ENCODE measurements around the gene SFN. TPM values are rescaled to one million over a fixed set of nuclear protein-coding genes. Genes with fewer than 3 reads are reported as not detected.
A peak's percentile ranks its signal among the peaks of the same experiment; 100 is the strongest.
"Not testable (repeated sequence)": the region's sequence is repeated elsewhere in the genome, so short reads cannot be mapped to it uniquely, and the experiment has no call there.

Gene SFN
- total RNA-seq, 1 donor: 0.52 TPM

GRCh38 chr1:26877326-26877725 is 14.4 kb downstream of the SFN start:
- Histone ChIP-seq H3K4me1 (ENCODE audit: insufficient read depth, low read length) (no peaks in the 10 kb centered on the region), H3K4me3 (ENCODE audit: low read length) (no peak overlapping the region), H3K9me3 (ENCODE audit: low read depth, low read length) (no peaks in the 10 kb centered on the region), H3K27me3 (ENCODE audit: insufficient read depth, low read length) (no peaks in the 10 kb centered on the region)

GRCh38 chr1:26879793-26880192 is 16.8 kb downstream of the SFN start:
- Histone ChIP-seq H3K4me3 (ENCODE audit: low read length) (no peak overlapping the region), H3K27me3 (ENCODE audit: insufficient read depth, low read length) (no peaks in the 10 kb centered on the region), H3K9me3 (ENCODE audit: low read depth, low read length) (no peaks in the 10 kb centered on the region), H3K4me1 (ENCODE audit: insufficient read depth, low read length) (no peaks in the 10 kb centered on the region)

GRCh38 chr1:26881611-26882010 is 18.7 kb downstream of the SFN start:
- H3K27me3 ChIP-seq (ENCODE audit: insufficient read depth, low read length); H3K4me3 ChIP-seq (ENCODE audit: low read length); H3K4me1 ChIP-seq (ENCODE audit: insufficient read depth, low read length); H3K9me3 ChIP-seq (ENCODE audit: low read depth, low read length): not testable (repeated sequence)

GRCh38 chr1:26882696-26883463 is 19.9 kb downstream of the SFN start:
- no peaks in the 10 kb centered on the region for H3K4me1 ChIP-seq (ENCODE audit: insufficient read depth, low read length)
- no peak overlapping the region for H3K4me3 ChIP-seq (ENCODE audit: low read length)
- H3K9me3 ChIP-seq (ENCODE audit: low read depth, low read length): no peaks in the 10 kb centered on the region
- H3K27me3 ChIP-seq (ENCODE audit: insufficient read depth, low read length): no peaks in the 10 kb centered on the region

GRCh38 chr1:26887125-26887524 is 24.2 kb downstream of the SFN start:
- Histone ChIP-seq H3K27me3 (ENCODE audit: insufficient read depth, low read length) (no peaks in the 10 kb centered on the region), H3K4me1 (ENCODE audit: insufficient read depth, low read length) (peaks cover 21% of the 10 kb centered on the region), H3K9me3 (ENCODE audit: low read depth, low read length) (no peaks in the 10 kb centered on the region), H3K4me3 (ENCODE audit: low read length) (no peak overlapping the region)

- H3K9me3 ChIP-seq (ENCODE audit: low read depth, low read length): no peaks in the 10 kb centered on the region
- H3K4me3 ChIP-seq (ENCODE audit: low read length): no peak overlapping the region
- H3K27me3 ChIP-seq (ENCODE audit: insufficient read depth, low read length): no peaks in the 10 kb centered on the region
- H3K4me1 ChIP-seq (ENCODE audit: insufficient read depth, low read length): peaks cover 21% of the 10 kb centered on the region
Measured at GRCh38 chr1:26888231-26888630, 25.3 kb downstream of the SFN start.

- H3K4me1 ChIP-seq (ENCODE audit: insufficient read depth, low read length): peaks cover 21% of the 10 kb centered on the region
- H3K9me3 ChIP-seq (ENCODE audit: low read depth, low read length): no peaks in the 10 kb centered on the region
- H3K27me3 ChIP-seq (ENCODE audit: insufficient read depth, low read length): no peaks in the 10 kb centered on the region
- peak within 1 kb of the TSS; percentile 78 for H3K4me3 ChIP-seq (ENCODE audit: low read length)
Measured at GRCh38 chr1:26889551-26890466, 26.9 kb downstream of the SFN start, which contains the start of gene GPN2. GPN2 (minus strand) TSS chr1:26890283; CDS start chr1:26890096, 187 bp downstream.

GRCh38 chr1:26890467-26890796 is 27.5 kb downstream of the SFN start:
- peaks cover 21% of the 10 kb centered on the region for H3K4me1 ChIP-seq (ENCODE audit: insufficient read depth, low read length)
- no peaks in the 10 kb centered on the region for H3K27me3 ChIP-seq (ENCODE audit: insufficient read depth, low read length)
- H3K4me3 ChIP-seq (ENCODE audit: low read length): peak overlapping the region; percentile 78
- no peaks in the 10 kb centered on the region for H3K9me3 ChIP-seq (ENCODE audit: low read depth, low read length)

GRCh38 chr1:26894263-26894662 is 31.3 kb downstream of the SFN start:
- H3K27me3 ChIP-seq (ENCODE audit: insufficient read depth, low read length): no peaks in the 10 kb centered on the region
- H3K4me1 ChIP-seq (ENCODE audit: insufficient read depth, low read length): peaks cover 25% of the 10 kb centered on the region
- no peak overlapping the region for H3K4me3 ChIP-seq (ENCODE audit: low read length)
- H3K9me3 ChIP-seq (ENCODE audit: low read depth, low read length): no peaks in the 10 kb centered on the region

- no peak overlapping the region for H3K4me3 ChIP-seq (ENCODE audit: low read length)
- peaks cover 26% of the 10 kb centered on the region for H3K4me1 ChIP-seq (ENCODE audit: insufficient read depth, low read length)
- no peaks in the 10 kb centered on the region for H3K9me3 ChIP-seq (ENCODE audit: low read depth, low read length)
- no peaks in the 10 kb centered on the region for H3K27me3 ChIP-seq (ENCODE audit: insufficient read depth, low read length)
Measured at GRCh38 chr1:26897351-26897750, 34.4 kb downstream of the SFN start.

- Histone ChIP-seq H3K4me3 (ENCODE audit: low read length) (peak within 1 kb of the TSS; percentile 71), H3K4me1 (ENCODE audit: insufficient read depth, low read length) (peaks cover 26% of the 10 kb centered on the region)
Measured at GRCh38 chr1:26900001-26900814, 37.3 kb downstream of the SFN start, which contains the start of gene GPATCH3. GPATCH3 (minus strand) TSS chr1:26900467; CDS start chr1:26900442, 25 bp downstream.

GRCh38 chr1:26900815-26901511 is 38.0 kb downstream of the SFN start:
- peak overlapping the region; percentile 71 for H3K4me3 ChIP-seq (ENCODE audit: low read length)

More at GRCh38 chr1:26900001-26900814, 37.3 kb downstream of the SFN start, which contains the start of gene GPATCH3:
- no peaks in the 10 kb centered on the region for H3K9me3 ChIP-seq (ENCODE audit: low read depth, low read length)
- no peaks in the 10 kb centered on the region for H3K27me3 ChIP-seq (ENCODE audit: insufficient read depth, low read length)

GRCh38 chr1:26907071-26907917 is 44.3 kb downstream of the SFN start:
- Histone ChIP-seq H3K4me3 (ENCODE audit: low read length) (no peak overlapping the region), H3K9me3 (ENCODE audit: low read depth, low read length) (no peaks in the 10 kb centered on the region), H3K27me3 (ENCODE audit: insufficient read depth, low read length) (no peaks in the 10 kb centered on the region), H3K4me1 (ENCODE audit: insufficient read depth, low read length) (no peaks in the 10 kb centered on the region)

More at GRCh38 chr1:26900815-26901511, 38.0 kb downstream of the SFN start:
- Histone ChIP-seq H3K9me3 (ENCODE audit: low read depth, low read length) (no peaks in the 10 kb centered on the region), H3K4me1 (ENCODE audit: insufficient read depth, low read length) (peaks cover 26% of the 10 kb centered on the region), H3K27me3 (ENCODE audit: insufficient read depth, low read length) (no peaks in the 10 kb centered on the region)

Data from mononuclear cell (primary cell).